Measurements from ENCODE around the gene UPK1B.

DNA sequence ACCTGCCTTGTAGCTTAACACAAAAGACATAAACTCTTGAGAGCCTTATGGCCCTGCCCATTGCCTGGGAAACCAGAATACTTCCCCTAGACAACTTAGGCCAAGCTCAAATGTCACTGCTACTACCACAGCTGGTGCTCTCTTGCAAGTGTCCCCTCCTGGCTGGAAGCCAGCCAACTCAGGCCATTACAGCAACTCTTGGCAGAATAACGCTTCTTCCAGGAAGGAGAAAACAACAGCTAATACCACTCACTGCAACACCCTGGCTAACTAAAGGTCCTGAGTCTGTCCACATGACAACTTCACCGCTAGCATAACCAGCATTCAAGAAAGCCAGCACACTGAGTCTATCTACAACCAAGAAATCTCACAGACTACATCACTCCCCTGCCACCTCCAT, 72.4 kb downstream of the UPK1B start:
- TF ChIP-seq, protein P1, sequence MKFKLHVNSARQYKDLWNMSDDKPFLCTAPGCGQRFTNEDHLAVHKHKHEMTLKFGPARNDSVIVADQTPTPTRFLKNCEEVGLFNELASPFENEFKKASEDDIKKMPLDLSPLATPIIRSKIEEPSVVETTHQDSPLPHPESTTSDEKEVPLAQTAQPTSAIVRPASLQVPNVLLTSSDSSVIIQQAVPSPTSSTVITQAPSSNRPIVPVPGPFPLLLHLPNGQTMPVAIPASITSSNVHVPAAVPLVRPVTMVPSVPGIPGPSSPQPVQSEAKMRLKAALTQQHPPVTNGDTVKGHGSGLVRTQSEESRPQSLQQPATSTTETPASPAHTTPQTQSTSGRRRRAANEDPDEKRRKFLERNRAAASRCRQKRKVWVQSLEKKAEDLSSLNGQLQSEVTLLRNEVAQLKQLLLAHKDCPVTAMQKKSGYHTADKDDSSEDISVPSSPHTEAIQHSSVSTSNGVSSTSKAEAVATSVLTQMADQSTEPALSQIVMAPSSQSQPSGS (CRISPR knock-in tag; IDR thresholded peaks at IDR 0.05; ENCODE audit: borderline replicate concordance, low read depth), result no peak
- TF ChIP-seq, protein P2, sequence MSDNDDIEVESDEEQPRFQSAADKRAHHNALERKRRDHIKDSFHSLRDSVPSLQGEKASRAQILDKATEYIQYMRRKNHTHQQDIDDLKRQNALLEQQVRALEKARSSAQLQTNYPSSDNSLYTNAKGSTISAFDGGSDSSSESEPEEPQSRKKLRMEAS (CRISPR knock-in tag; IDR thresholded peaks at IDR 0.05), result no peak
- TF ChIP-seq, protein P3, sequence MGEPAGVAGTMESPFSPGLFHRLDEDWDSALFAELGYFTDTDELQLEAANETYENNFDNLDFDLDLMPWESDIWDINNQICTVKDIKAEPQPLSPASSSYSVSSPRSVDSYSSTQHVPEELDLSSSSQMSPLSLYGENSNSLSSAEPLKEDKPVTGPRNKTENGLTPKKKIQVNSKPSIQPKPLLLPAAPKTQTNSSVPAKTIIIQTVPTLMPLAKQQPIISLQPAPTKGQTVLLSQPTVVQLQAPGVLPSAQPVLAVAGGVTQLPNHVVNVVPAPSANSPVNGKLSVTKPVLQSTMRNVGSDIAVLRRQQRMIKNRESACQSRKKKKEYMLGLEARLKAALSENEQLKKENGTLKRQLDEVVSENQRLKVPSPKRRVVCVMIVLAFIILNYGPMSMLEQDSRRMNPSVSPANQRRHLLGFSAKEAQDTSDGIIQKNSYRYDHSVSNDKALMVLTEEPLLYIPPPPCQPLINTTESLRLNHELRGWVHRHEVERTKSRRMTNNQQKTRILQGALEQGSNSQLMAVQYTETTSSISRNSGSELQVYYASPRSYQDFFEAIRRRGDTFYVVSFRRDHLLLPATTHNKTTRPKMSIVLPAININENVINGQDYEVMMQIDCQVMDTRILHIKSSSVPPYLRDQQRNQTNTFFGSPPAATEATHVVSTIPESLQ (CRISPR knock-in tag; IDR thresholded peaks at IDR 0.05), result no peak
- TF ChIP-seq CTCF (IDR thresholded peaks at IDR 0.05), result no peak
- TF ChIP-seq, protein P4, sequence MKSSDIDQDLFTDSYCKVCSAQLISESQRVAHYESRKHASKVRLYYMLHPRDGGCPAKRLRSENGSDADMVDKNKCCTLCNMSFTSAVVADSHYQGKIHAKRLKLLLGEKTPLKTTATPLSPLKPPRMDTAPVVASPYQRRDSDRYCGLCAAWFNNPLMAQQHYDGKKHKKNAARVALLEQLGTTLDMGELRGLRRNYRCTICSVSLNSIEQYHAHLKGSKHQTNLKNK (CRISPR knock-in tag; IDR thresholded peaks at IDR 0.05), result no peak

All from WTC11 (cell line).